Hepatocyte (in vitro differentiated cells): ENCODE results near the gene LDLRAD4. TPM values are rescaled to one million over a fixed set of nuclear protein-coding genes. Genes with fewer than 3 reads are reported as not detected.

Source experiments
- DNase-seq: peaks from one replicate; pipeline ENCODE4 v3.0.0-alpha.2; 2016; ENCODE audit warnings: low spot score
- H2AFZ ChIP-seq: fragments of 200-600 bp; sonication (generic); 2 replicates; pipeline ENCODE4 v1.6.0; 2016; ENCODE audit warnings: antibody characterized with exemption, mild to moderate bottlenecking
- H3K27ac ChIP-seq: fragments of 200-600 bp; sonication (generic); 2 replicates; pipeline ENCODE4 v1.5.1; 2016; ENCODE audit warnings: mild to moderate bottlenecking
- H3K27me3 ChIP-seq: fragments of 200-600 bp; sonication (generic); 2 replicates; pipeline ENCODE4 v1.6.1; 2016
- H3K36me3 ChIP-seq: fragments of 200-600 bp; sonication (generic); replicated peaks from 2 replicates; pipeline ENCODE4 v1.5.1; 2016; ENCODE audit warnings: low read depth; ENCODE audit not compliant: insufficient read depth
- H3K4me1 ChIP-seq: fragments of 200-600 bp; sonication (generic); 2 replicates; pipeline ENCODE4 v1.5.1; 2016; ENCODE audit warnings: mild to moderate bottlenecking, moderate library complexity; ENCODE audit not compliant: insufficient read depth
- H3K4me2 ChIP-seq: fragments of 200-600 bp; sonication (generic); 2 replicates; pipeline ENCODE4 v1.6.0; 2016
- H3K4me3 ChIP-seq: fragments of 200-600 bp; sonication (generic); 2 replicates; pipeline ENCODE4 v1.5.1; 2016; ENCODE audit warnings: mild to moderate bottlenecking
- H3K79me2 ChIP-seq: fragments of 200-600 bp; sonication (generic); 2 replicates; pipeline ENCODE4 v1.6.0; 2017; ENCODE audit warnings: mild to moderate bottlenecking
- H3K9me2 ChIP-seq: fragments of 200-600 bp; sonication (generic); replicated peaks from 2 replicates; pipeline ENCODE4 v1.6.0; 2017; ENCODE audit warnings: mild to moderate bottlenecking; ENCODE audit not compliant: insufficient read depth
- H3K9me3 ChIP-seq: fragments of 200-600 bp; sonication (generic); 2 replicates; pipeline ENCODE4 v1.5.1; 2016; ENCODE audit warnings: low read depth, mild to moderate bottlenecking
- H4K20me1 ChIP-seq: fragments of 200-600 bp; sonication (generic); 2 replicates; pipeline ENCODE4 v1.6.0; 2016; ENCODE audit warnings: mild to moderate bottlenecking; ENCODE audit not compliant: insufficient read depth, poor library complexity, severe bottlenecking
- EZH2 ChIP-seq: fragments of 200-600 bp; sonication (generic); IDR thresholded peaks from 2 replicates; pipeline ENCODE4 v1.6.1; 2016; ENCODE audit warnings: antibody characterized with exemption, mild to moderate bottlenecking, borderline replicate concordance
- EZH2phosphoT487 ChIP-seq: fragments of 200-600 bp; sonication (generic); IDR thresholded peaks from one replicate; pipeline ENCODE4 v1.6.1; 2018; ENCODE audit warnings: antibody characterized with exemption, mild to moderate bottlenecking, low read depth, moderate library complexity; ENCODE audit not compliant: unreplicated experiment, severe bottlenecking
- WGBS: methylation state at CpG from one replicate; pipeline ENCODE4 v1.1.6; 2016; ENCODE audit warnings: low lambda C conversion rate; ENCODE audit errors: missing lambda C conversion rate; 5-methylcytosine and 5-hydroxymethylcytosine counted together
- polyA plus RNA-seq: library from polyadenylated mRNA; unstranded; fragments of >200 nt; fragmentation: Nextera tagmentation; extraction: Ambion mirVana; gene quantifications from 2 replicates; pipeline ENCODE4 v1.2.1, GENCODE V29; 2016
- total RNA-seq: library from RNA; depleted of rRNA; stranded (reverse); fragments of >200 nt; gene quantifications from 2 replicates; pipeline ENCODE4 v1.2.3, GENCODE V29; 2014
- TF ChIP-seq, protein P1 (sequence below): fragments of 200-600 bp; sonication (generic); IDR thresholded peaks from 2 replicates; pipeline ENCODE4 v1.5.1; 2016; ENCODE audit warnings: antibody characterized with exemption, mild to moderate bottlenecking; ENCODE audit not compliant: poor library complexity

Gene LDLRAD4
- total and polyA plus RNA-seq, 2 experiments from 2014 or later, result 15.1 to 29.0 TPM

GRCh38 chr18:13558124-13558523 lies 339.6 kb downstream of the LDLRAD4 start:
- no peaks in the 10 kb centered on the region for H3K9me3 ChIP-seq
- H3K27ac ChIP-seq, result no peak overlapping the region
- no peak overlapping the region for H3K4me2 ChIP-seq
- H3K4me3 ChIP-seq, result no peak overlapping the region
- H3K9me2 ChIP-seq, result no peaks in the 10 kb centered on the region
- no peaks in the 10 kb centered on the region for H3K27me3 ChIP-seq
- H3K4me1 ChIP-seq, result peaks cover 18% of the 10 kb centered on the region
- no peaks in the 10 kb centered on the region for H3K79me2 ChIP-seq
- H3K36me3 ChIP-seq, result no peaks in the 10 kb centered on the region
- no peak overlapping the region for H2AFZ ChIP-seq
- peak; percentile 55 for DNase-seq
- 12% methylated on average over 5 of the region's 5 CpGs for WGBS
- TF ChIP-seq, protein P1, sequence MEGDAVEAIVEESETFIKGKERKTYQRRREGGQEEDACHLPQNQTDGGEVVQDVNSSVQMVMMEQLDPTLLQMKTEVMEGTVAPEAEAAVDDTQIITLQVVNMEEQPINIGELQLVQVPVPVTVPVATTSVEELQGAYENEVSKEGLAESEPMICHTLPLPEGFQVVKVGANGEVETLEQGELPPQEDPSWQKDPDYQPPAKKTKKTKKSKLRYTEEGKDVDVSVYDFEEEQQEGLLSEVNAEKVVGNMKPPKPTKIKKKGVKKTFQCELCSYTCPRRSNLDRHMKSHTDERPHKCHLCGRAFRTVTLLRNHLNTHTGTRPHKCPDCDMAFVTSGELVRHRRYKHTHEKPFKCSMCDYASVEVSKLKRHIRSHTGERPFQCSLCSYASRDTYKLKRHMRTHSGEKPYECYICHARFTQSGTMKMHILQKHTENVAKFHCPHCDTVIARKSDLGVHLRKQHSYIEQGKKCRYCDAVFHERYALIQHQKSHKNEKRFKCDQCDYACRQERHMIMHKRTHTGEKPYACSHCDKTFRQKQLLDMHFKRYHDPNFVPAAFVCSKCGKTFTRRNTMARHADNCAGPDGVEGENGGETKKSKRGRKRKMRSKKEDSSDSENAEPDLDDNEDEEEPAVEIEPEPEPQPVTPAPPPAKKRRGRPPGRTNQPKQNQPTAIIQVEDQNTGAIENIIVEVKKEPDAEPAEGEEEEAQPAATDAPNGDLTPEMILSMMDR, result peak; percentile 70
- TF ChIP-seq EZH2 (no peak), EZH2phosphoT487 (no peak)
- no peaks in the 10 kb centered on the region for H4K20me1 ChIP-seq

DNA sequence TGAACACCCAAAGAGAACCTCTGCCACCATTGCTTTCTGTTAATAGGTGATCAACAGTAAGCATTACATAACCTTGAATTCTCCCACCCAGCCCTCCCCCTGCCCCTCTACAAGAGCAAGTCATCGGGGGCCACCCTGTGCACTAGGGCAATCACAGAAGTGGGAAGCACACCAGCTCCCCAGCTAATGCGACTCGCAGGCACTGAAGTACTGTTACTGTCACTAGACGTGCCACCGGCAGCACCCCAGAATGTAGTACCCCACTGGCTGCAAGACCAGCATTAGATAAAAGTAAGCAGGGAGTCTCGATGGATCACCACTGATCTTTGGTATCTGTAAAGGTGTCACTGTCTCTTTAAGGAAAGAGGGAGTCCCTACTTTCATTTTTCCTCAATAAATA lies 340.2 kb downstream of the LDLRAD4 start:
- no peaks in the 10 kb centered on the region for H3K79me2 ChIP-seq
- 76% methylated on average over 6 of the region's 6 CpGs for WGBS
- no peak overlapping the region for H3K4me2 ChIP-seq
- H3K9me2 ChIP-seq, result no peaks in the 10 kb centered on the region
- DNase-seq, result no peak
- no peak overlapping the region for H3K4me3 ChIP-seq
- H3K27ac ChIP-seq, result no peak overlapping the region
- TF ChIP-seq, protein P1, result no peak
- TF ChIP-seq EZH2 (no peak), EZH2phosphoT487 (no peak)
- no peaks in the 10 kb centered on the region for H3K36me3 ChIP-seq
- no peaks in the 10 kb centered on the region for H3K27me3 ChIP-seq
- H4K20me1 ChIP-seq, result no peaks in the 10 kb centered on the region
- no peaks in the 10 kb centered on the region for H3K9me3 ChIP-seq
- peaks cover 18% of the 10 kb centered on the region for H3K4me1 ChIP-seq
- H2AFZ ChIP-seq, result no peak overlapping the region

GRCh38 chr18:13559754-13560153 lies 341.2 kb downstream of the LDLRAD4 start:
- Histone ChIP-seq H3K27me3 (no peaks in the 10 kb centered on the region), H3K27ac (no peak overlapping the region), H3K4me1 (peaks cover 18% of the 10 kb centered on the region), H3K4me2 (no peak overlapping the region), H3K79me2 (no peaks in the 10 kb centered on the region), H2AFZ (no peak overlapping the region), H3K36me3 (no peaks in the 10 kb centered on the region), H3K9me3 (no peaks in the 10 kb centered on the region), H3K4me3 (no peak overlapping the region), H3K9me2 (no peaks in the 10 kb centered on the region), H4K20me1 (no peaks in the 10 kb centered on the region)
- DNase-seq, result no peak
- 87% methylated on average over 4 of the region's 4 CpGs for WGBS
- TF ChIP-seq EZH2phosphoT487 (no peak), EZH2 (no peak)
- TF ChIP-seq, protein P1, result no peak

GRCh38 chr18:13560306-13560705 lies 341.7 kb downstream of the LDLRAD4 start:
- 95% methylated on average over 5 of the region's 5 CpGs for WGBS
- no peaks in the 10 kb centered on the region for H3K9me2 ChIP-seq
- no peak overlapping the region for H2AFZ ChIP-seq
- H3K79me2 ChIP-seq, result no peaks in the 10 kb centered on the region
- peaks cover 18% of the 10 kb centered on the region for H3K4me1 ChIP-seq
- no peak overlapping the region for H3K4me3 ChIP-seq
- no peak for TF ChIP-seq EZH2
- no peak for TF ChIP-seq EZH2phosphoT487
- TF ChIP-seq, protein P1, result no peak
- H3K4me2 ChIP-seq, result no peak overlapping the region
- no peaks in the 10 kb centered on the region for H4K20me1 ChIP-seq
- H3K36me3 ChIP-seq, result no peaks in the 10 kb centered on the region
- no peak overlapping the region for H3K27ac ChIP-seq
- H3K9me3 ChIP-seq, result no peaks in the 10 kb centered on the region
- no peaks in the 10 kb centered on the region for H3K27me3 ChIP-seq
- DNase-seq, result no peak
